ENCODE results near the gene SSR2.

Gene SSR2

GRCh38 chr1:155971910-155972809 is 48.6 kb downstream of the SSR2 start:
- H3K4me1 Mint-ChIP-seq: peaks cover 97% of the 10 kb centered on the region
- ATAC-seq (replicated peaks; ENCODE audit: extremely low read depth, poor library complexity, severe bottlenecking) (no peak), DNase-seq (ENCODE audit: low spot score in 2 of 2) (no peak)
- H3K27ac Mint-ChIP-seq (ENCODE audit: low read depth): peak overlapping the region; percentile 91
- no peaks in the 10 kb centered on the region for H3K27me3 Mint-ChIP-seq
- no peaks in the 10 kb centered on the region for H3K9me3 Mint-ChIP-seq
- peak overlapping the region; percentile 90 for H3K4me3 Mint-ChIP-seq
- peaks cover 32% of the 10 kb centered on the region for H3K36me3 Mint-ChIP-seq (ENCODE audit: insufficient read depth)

GRCh38 chr1:155970531-155971167 is 50.1 kb downstream of the SSR2 start:
- peaks cover 37% of the 10 kb centered on the region for H3K36me3 Mint-ChIP-seq (ENCODE audit: insufficient read depth)
- no peaks in the 10 kb centered on the region for H3K9me3 Mint-ChIP-seq
- H3K4me1 Mint-ChIP-seq: peaks cover 94% of the 10 kb centered on the region
- DNase-seq (ENCODE audit: low spot score in 2 of 2) (no peak), ATAC-seq (replicated peaks; ENCODE audit: extremely low read depth, poor library complexity, severe bottlenecking) (no peak)
- H3K27me3 Mint-ChIP-seq: no peaks in the 10 kb centered on the region
- peak overlapping the region; percentile 91 for H3K27ac Mint-ChIP-seq (ENCODE audit: low read depth)
- H3K4me3 Mint-ChIP-seq: peak overlapping the region; percentile 54

GRCh38 chr1:155969377-155969791 is 51.4 kb downstream of the SSR2 start:
- H3K9me3 Mint-ChIP-seq: no peaks in the 10 kb centered on the region
- no peak for DNase-seq (ENCODE audit: low spot score in 2 of 2)
- peak overlapping the region; percentile 91 for H3K27ac Mint-ChIP-seq (ENCODE audit: low read depth)
- no peak for ATAC-seq (replicated peaks; ENCODE audit: extremely low read depth, poor library complexity, severe bottlenecking)
- peaks cover 86% of the 10 kb centered on the region for H3K4me1 Mint-ChIP-seq
- H3K4me3 Mint-ChIP-seq: peak overlapping the region; percentile 54
- peaks cover 45% of the 10 kb centered on the region for H3K36me3 Mint-ChIP-seq (ENCODE audit: insufficient read depth)
- no peaks in the 10 kb centered on the region for H3K27me3 Mint-ChIP-seq

- peak overlapping the region; percentile 86 for H3K27ac Mint-ChIP-seq (ENCODE audit: low read depth)
- H3K4me3 Mint-ChIP-seq: peak overlapping the region; percentile 54
- H3K36me3 Mint-ChIP-seq (ENCODE audit: insufficient read depth): peaks cover 51% of the 10 kb centered on the region
- DNase-seq (ENCODE audit: low spot score in 2 of 2) (no peak), ATAC-seq (replicated peaks; ENCODE audit: extremely low read depth, poor library complexity, severe bottlenecking) (no peak)
- peaks cover 81% of the 10 kb centered on the region for H3K4me1 Mint-ChIP-seq
- H3K27me3 Mint-ChIP-seq: no peaks in the 10 kb centered on the region
- H3K9me3 Mint-ChIP-seq: no peaks in the 10 kb centered on the region
Measured at GRCh38 chr1:155968670-155969069, 52.1 kb downstream of the SSR2 start.

- Mint-ChIP-seq H3K27me3 (no peaks in the 10 kb centered on the region), H3K36me3 (ENCODE audit: insufficient read depth) (peaks cover 52% of the 10 kb centered on the region), H3K4me3 (peak overlapping the region; percentile 62), H3K9me3 (no peaks in the 10 kb centered on the region), H3K27ac (ENCODE audit: low read depth) (peak overlapping the region; percentile 86), H3K4me1 (peaks cover 75% of the 10 kb centered on the region)
- no peak for ATAC-seq (replicated peaks; ENCODE audit: extremely low read depth, poor library complexity, severe bottlenecking)
- DNase-seq (ENCODE audit: low spot score in 2 of 2): no peak
Measured at GRCh38 chr1:155968051-155968400, 52.7 kb downstream of the SSR2 start.

GRCh38 chr1:155967341-155968050 is 53.3 kb downstream of the SSR2 start:
- Mint-ChIP-seq H3K36me3 (ENCODE audit: insufficient read depth) (peaks cover 53% of the 10 kb centered on the region), H3K4me3 (peak overlapping the region; percentile 62), H3K27me3 (no peaks in the 10 kb centered on the region), H3K9me3 (no peaks in the 10 kb centered on the region), H3K4me1 (peaks cover 70% of the 10 kb centered on the region), H3K27ac (ENCODE audit: low read depth) (peak overlapping the region; percentile 86)
- no peak for DNase-seq (ENCODE audit: low spot score in 2 of 2)
- ATAC-seq (replicated peaks; ENCODE audit: extremely low read depth, poor library complexity, severe bottlenecking): peak; percentile 49

GRCh38 chr1:155966750-155967149 is 54.0 kb downstream of the SSR2 start:
- Mint-ChIP-seq H3K36me3 (ENCODE audit: insufficient read depth) (peaks cover 60% of the 10 kb centered on the region), H3K27ac (ENCODE audit: low read depth) (peak overlapping the region; percentile 86), H3K4me3 (peak overlapping the region; percentile 51), H3K27me3 (no peaks in the 10 kb centered on the region), H3K4me1 (peaks cover 68% of the 10 kb centered on the region), H3K9me3 (no peaks in the 10 kb centered on the region)
- no peak for DNase-seq (ENCODE audit: low spot score in 2 of 2)
- ATAC-seq (replicated peaks; ENCODE audit: extremely low read depth, poor library complexity, severe bottlenecking): no peak

GRCh38 chr1:155966135-155966534 is 54.6 kb downstream of the SSR2 start:
- Mint-ChIP-seq H3K27ac (ENCODE audit: low read depth) (peak overlapping the region; percentile 86), H3K4me1 (peaks cover 65% of the 10 kb centered on the region), H3K27me3 (no peaks in the 10 kb centered on the region), H3K9me3 (no peaks in the 10 kb centered on the region), H3K36me3 (ENCODE audit: insufficient read depth) (peaks cover 66% of the 10 kb centered on the region), H3K4me3 (peak overlapping the region; percentile 51)
- DNase-seq (ENCODE audit: low spot score in 2 of 2) (no peak), ATAC-seq (replicated peaks; ENCODE audit: extremely low read depth, poor library complexity, severe bottlenecking) (no peak)

- Mint-ChIP-seq H3K9me3 (no peaks in the 10 kb centered on the region), H3K27ac (ENCODE audit: low read depth) (peak overlapping the region; percentile 79), H3K4me3 (no peak overlapping the region), H3K27me3 (no peaks in the 10 kb centered on the region), H3K4me1 (peaks cover 52% of the 10 kb centered on the region), H3K36me3 (ENCODE audit: insufficient read depth) (peaks cover 73% of the 10 kb centered on the region)
- ATAC-seq (replicated peaks; ENCODE audit: extremely low read depth, poor library complexity, severe bottlenecking) (no peak), DNase-seq (ENCODE audit: low spot score in 2 of 2) (no peak)
Measured at GRCh38 chr1:155964193-155964592, 56.6 kb downstream of the SSR2 start.

- H3K4me3 Mint-ChIP-seq: no peak overlapping the region
- DNase-seq (ENCODE audit: low spot score in 2 of 2) (no peak), ATAC-seq (replicated peaks; ENCODE audit: extremely low read depth, poor library complexity, severe bottlenecking) (no peak)
- H3K27ac Mint-ChIP-seq (ENCODE audit: low read depth): peak overlapping the region; percentile 55
- no peaks in the 10 kb centered on the region for H3K27me3 Mint-ChIP-seq
- peaks cover 37% of the 10 kb centered on the region for H3K4me1 Mint-ChIP-seq
- H3K36me3 Mint-ChIP-seq (ENCODE audit: insufficient read depth): peaks cover 79% of the 10 kb centered on the region
- no peaks in the 10 kb centered on the region for H3K9me3 Mint-ChIP-seq
Measured at GRCh38 chr1:155962599-155963211, 58.0 kb downstream of the SSR2 start.

GRCh38 chr1:155961937-155962336 is 58.8 kb downstream of the SSR2 start:
- no peaks in the 10 kb centered on the region for H3K27me3 Mint-ChIP-seq
- peaks cover 30% of the 10 kb centered on the region for H3K4me1 Mint-ChIP-seq
- peak overlapping the region; percentile 25 for H3K4me3 Mint-ChIP-seq
- ATAC-seq (replicated peaks; ENCODE audit: extremely low read depth, poor library complexity, severe bottlenecking): no peak
- H3K36me3 Mint-ChIP-seq (ENCODE audit: insufficient read depth): peaks cover 85% of the 10 kb centered on the region
- peak overlapping the region; percentile 68 for H3K27ac Mint-ChIP-seq (ENCODE audit: low read depth)
- DNase-seq (ENCODE audit: low spot score in 2 of 2): no peak
- no peaks in the 10 kb centered on the region for H3K9me3 Mint-ChIP-seq

- peak overlapping the region; percentile 87 for H3K27ac Mint-ChIP-seq (ENCODE audit: low read depth)
- H3K27me3 Mint-ChIP-seq: no peaks in the 10 kb centered on the region
- DNase-seq (ENCODE audit: low spot score in 2 of 2) (no peak), ATAC-seq (replicated peaks; ENCODE audit: extremely low read depth, poor library complexity, severe bottlenecking) (no peak)
- no peaks in the 10 kb centered on the region for H3K9me3 Mint-ChIP-seq
- H3K36me3 Mint-ChIP-seq (ENCODE audit: insufficient read depth): peaks cover 87% of the 10 kb centered on the region
- H3K4me3 Mint-ChIP-seq: no peak overlapping the region
- peaks cover 18% of the 10 kb centered on the region for H3K4me1 Mint-ChIP-seq
Measured at GRCh38 chr1:155960081-155960745, 60.5 kb downstream of the SSR2 start.
